ENCODE measurements around the gene ZNF202. TPM values are rescaled to one million over a fixed set of nuclear protein-coding genes. Genes with fewer than 3 reads are reported as not detected.

Gene ZNF202
- total RNA-seq, 2 experiments from 2014 or later, result 16.1 to 18.7 TPM

GRCh38 chr11:123694551-123694950 lies 46.9 kb downstream of the ZNF202 start:
- POLR2A ChIA-PET, result no interaction called here
- CTCF ChIA-PET, result interaction anchor here (0.7 kb wide), 1 partner anchor 425 kb away, joined by 3 read pairs; no protein-coding TSS in a partner anchor

GRCh38 chr11:123692961-123693360 lies 48.5 kb downstream of the ZNF202 start:
- ChIA-PET CTCF (no interaction called here), POLR2A (no interaction called here)

- POLR2A ChIA-PET, result no interaction called here
- CTCF ChIA-PET, result no interaction called here
Observed at GRCh38 chr11:123690485-123690884, 51.0 kb downstream of the ZNF202 start.

- CTCF ChIA-PET, result no interaction called here
Observed at GRCh38 chr11:123684601-123685000, 56.9 kb downstream of the ZNF202 start.

GRCh38 chr11:123683428-123684170 lies 57.9 kb downstream of the ZNF202 start:
- ChIA-PET CTCF (no interaction called here), POLR2A (no interaction called here)

More at GRCh38 chr11:123684601-123685000, 56.9 kb downstream of the ZNF202 start:
- POLR2A ChIA-PET, result no interaction called here

- CTCF ChIA-PET, result no interaction called here
- POLR2A ChIA-PET, result no interaction called here
Observed at GRCh38 chr11:123682696-123683410, 58.6 kb downstream of the ZNF202 start.

- POLR2A ChIA-PET, result no interaction called here
- CTCF ChIA-PET, result no interaction called here
Observed at GRCh38 chr11:123681030-123681429, 60.4 kb downstream of the ZNF202 start.

- ChIA-PET POLR2A (no interaction called here), CTCF (interaction anchor here (1.1 to 1.4 kb wide), 2 partner anchors 29 to 33 kb away, joined by 3 read pairs; no protein-coding TSS in a partner anchor)
Observed at GRCh38 chr11:123678246-123678645, 63.2 kb downstream of the ZNF202 start.

- CTCF ChIA-PET, result interaction anchor here (1.4 kb wide), 1 partner anchor 30 kb away, joined by 3 read pairs; no protein-coding TSS in a partner anchor
Observed at GRCh38 chr11:123677510-123677909, 64.0 kb downstream of the ZNF202 start.

GRCh38 chr11:123674297-123674696 lies 67.2 kb downstream of the ZNF202 start:
- CTCF ChIA-PET, result no interaction called here
- POLR2A ChIA-PET, result no interaction called here

More at GRCh38 chr11:123677510-123677909, 64.0 kb downstream of the ZNF202 start:
- POLR2A ChIA-PET, result no interaction called here

Other genes with a start within 250 kb of the ZNF202 start
- not detected for gene SCN3B, start 87.0 kb downstream of the ZNF202 start, total RNA-seq
- not detected for gene OR6X1, start 12.9 kb upstream of the ZNF202 start, total RNA-seq
- not detected for gene OR6M1, start 64.7 kb upstream of the ZNF202 start, total RNA-seq
- gene TMEM225, start 144.0 kb upstream of the ZNF202 start, total RNA-seq, result not detected
- gene OR8D4, start 160.5 kb upstream of the ZNF202 start, total RNA-seq, result not detected
- gene OR4D5, start 198.0 kb upstream of the ZNF202 start, total RNA-seq, result not detected
- not detected for gene OR6T1, start 202.2 kb upstream of the ZNF202 start, total RNA-seq
- gene OR10S1, start 236.1 kb upstream of the ZNF202 start, total RNA-seq, result not detected